22Rv1 (cell line): ENCODE measurements around the gene ABCG8.

ENCODE experiments used
- ZFX ChIP-seq: fragments of 450-650 bp; IDR thresholded peaks from 2 replicates; pipeline ENCODE4 v1.6.1; 2017; ENCODE audit warnings: antibody characterized with exemption, borderline replicate concordance
- TF ChIP-seq, protein P1 (sequence below): fragments of 450-650 bp; IDR thresholded peaks from 2 replicates; pipeline ENCODE4 v1.5.1; 2017; ENCODE audit warnings: mild to moderate bottlenecking

DNA sequence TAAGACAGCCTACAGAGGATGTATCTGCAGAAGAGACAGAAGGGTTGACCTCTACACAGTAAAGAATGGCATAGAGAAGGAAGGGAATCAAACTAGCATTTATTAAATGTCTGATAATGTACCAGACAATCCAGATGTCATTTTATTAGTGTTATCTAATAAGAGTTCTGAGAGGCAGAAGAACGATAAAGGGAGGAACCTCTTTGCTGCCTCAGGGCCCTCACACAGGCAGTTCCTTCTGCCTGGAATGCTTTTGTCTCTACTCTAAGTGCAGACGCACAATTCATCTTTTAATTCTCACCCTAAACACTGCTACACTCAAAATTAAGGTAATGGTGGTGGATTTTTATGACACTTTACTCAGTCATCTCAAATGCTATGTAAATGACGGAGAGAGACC is 92.5 kb downstream of the ABCG8 start:
- TF ChIP-seq, protein P1, sequence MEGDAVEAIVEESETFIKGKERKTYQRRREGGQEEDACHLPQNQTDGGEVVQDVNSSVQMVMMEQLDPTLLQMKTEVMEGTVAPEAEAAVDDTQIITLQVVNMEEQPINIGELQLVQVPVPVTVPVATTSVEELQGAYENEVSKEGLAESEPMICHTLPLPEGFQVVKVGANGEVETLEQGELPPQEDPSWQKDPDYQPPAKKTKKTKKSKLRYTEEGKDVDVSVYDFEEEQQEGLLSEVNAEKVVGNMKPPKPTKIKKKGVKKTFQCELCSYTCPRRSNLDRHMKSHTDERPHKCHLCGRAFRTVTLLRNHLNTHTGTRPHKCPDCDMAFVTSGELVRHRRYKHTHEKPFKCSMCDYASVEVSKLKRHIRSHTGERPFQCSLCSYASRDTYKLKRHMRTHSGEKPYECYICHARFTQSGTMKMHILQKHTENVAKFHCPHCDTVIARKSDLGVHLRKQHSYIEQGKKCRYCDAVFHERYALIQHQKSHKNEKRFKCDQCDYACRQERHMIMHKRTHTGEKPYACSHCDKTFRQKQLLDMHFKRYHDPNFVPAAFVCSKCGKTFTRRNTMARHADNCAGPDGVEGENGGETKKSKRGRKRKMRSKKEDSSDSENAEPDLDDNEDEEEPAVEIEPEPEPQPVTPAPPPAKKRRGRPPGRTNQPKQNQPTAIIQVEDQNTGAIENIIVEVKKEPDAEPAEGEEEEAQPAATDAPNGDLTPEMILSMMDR, result no peak
- no peak for TF ChIP-seq ZFX
